Activated CD4-positive, alpha-beta T cell treated with anti-CD3 and anti-CD28 coated beads, Interleukin-2, amount 50 U/mL, for 4 hours (primary cell): ENCODE measurements around the gene ELAVL4.
"Not testable (repeated sequence)": the region's sequence is repeated elsewhere in the genome, so short reads cannot be mapped to it uniquely, and the experiment has no call there.

Source experiments
- DNase-seq, 2 experiments: peaks; one replicate each; pipeline ENCODE4 v3.0.0-alpha.2; 2020

The ELAVL4 gene

GRCh38 chr1:50126927-50127715, 18.4 kb downstream of the ELAVL4 start:
- no peak for DNase-seq

GRCh38 chr1:50129201-50129600, 20.5 kb downstream of the ELAVL4 start:
- no peak for DNase-seq

- DNase-seq, result no peak
Measured at GRCh38 chr1:50132347-50132894, 23.7 kb downstream of the ELAVL4 start.

- no peak for DNase-seq
Measured at GRCh38 chr1:50135716-50136115, 27.0 kb downstream of the ELAVL4 start.

GRCh38 chr1:50139339-50140181, 30.8 kb downstream of the ELAVL4 start:
- no peak for DNase-seq

- no peak for DNase-seq
Measured at GRCh38 chr1:50140182-50140447, 31.4 kb downstream of the ELAVL4 start.

- no peak for DNase-seq
Measured at GRCh38 chr1:50147191-50147850, 38.6 kb downstream of the ELAVL4 start.

- no peak for DNase-seq
Measured at GRCh38 chr1:50148142-50148923, 39.6 kb downstream of the ELAVL4 start.

GRCh38 chr1:50152236-50152635, 43.5 kb downstream of the ELAVL4 start:
- DNase-seq, result no peak

GRCh38 chr1:50155541-50155940, 46.8 kb downstream of the ELAVL4 start:
- DNase-seq, result no peak

GRCh38 chr1:50156241-50157010, 47.7 kb downstream of the ELAVL4 start:
- DNase-seq, result no peak

- DNase-seq, result no peak
Measured at GRCh38 chr1:50157306-50157941, 48.7 kb downstream of the ELAVL4 start.

GRCh38 chr1:50158421-50158820, 49.7 kb downstream of the ELAVL4 start:
- DNase-seq, result no peak

- DNase-seq, result no peak
Measured at GRCh38 chr1:50163680-50164079, 55.0 kb downstream of the ELAVL4 start.

GRCh38 chr1:50166351-50166750, 57.6 kb downstream of the ELAVL4 start:
- DNase-seq, result not testable (repeated sequence)

- no peak for DNase-seq
Measured at GRCh38 chr1:50172299-50172698, 63.6 kb downstream of the ELAVL4 start.

GRCh38 chr1:50174101-50174500, 65.4 kb downstream of the ELAVL4 start:
- no peak for DNase-seq

GRCh38 chr1:50175719-50176639, 67.3 kb downstream of the ELAVL4 start:
- DNase-seq, result no peak

- DNase-seq, result no peak
Measured at GRCh38 chr1:50177994-50178393, 69.3 kb downstream of the ELAVL4 start.

GRCh38 chr1:50179639-50180038, 70.9 kb downstream of the ELAVL4 start:
- DNase-seq, result no peak
